Cardiac septum (tissue), 1 donor: ENCODE measurements around the gene AKAP11. TPM values are rescaled to one million over a fixed set of nuclear protein-coding genes. Genes with fewer than 3 reads are reported as not detected.

Experiments used
- DNase-seq: peaks from one replicate; pipeline ENCODE4 v3.0.0-alpha.2; 2020; ENCODE audit warnings: low spot score
- intact Hi-C: fragments of 100-400 bp; cut with DNase I; formaldehyde crosslinking; loops from one replicate; pipeline ENCODE4 v1.14.0; 2022
- total RNA-seq: library from RNA; stranded (reverse); fragmentation: NEBNext Ultra II Directional; extraction: Animal tissue kit (Norgen Biotek cat#: 25700); gene quantifications from one replicate; pipeline ENCODE4 v1.2.1, GENCODE V29; 2021
- donor health status: DM: no; HTN: no; CAD: no.

The AKAP11 gene
- total RNA-seq, 1 donor from 2014 or later: 30.6 TPM

DNA sequence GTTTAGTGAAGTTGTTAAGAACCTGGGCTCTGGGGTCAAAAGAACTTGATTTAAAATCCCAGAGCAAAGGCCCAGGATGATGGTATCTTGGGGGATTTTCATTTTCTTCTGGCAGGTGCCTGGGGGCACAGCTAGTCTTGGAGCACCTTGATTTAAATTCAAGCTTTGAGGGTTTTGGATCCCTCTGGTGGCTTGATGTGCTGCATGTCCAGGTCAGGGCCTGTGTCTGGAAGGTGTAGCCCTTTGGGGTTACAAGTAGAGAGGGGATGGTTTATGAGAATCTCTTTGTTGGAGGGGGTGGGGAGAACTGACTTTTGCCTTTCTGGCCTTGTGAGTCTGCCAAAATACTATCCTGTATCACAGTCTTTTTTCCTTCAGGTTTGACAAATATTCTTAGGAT, 55.8 kb downstream of the AKAP11 start:
- no peak for DNase-seq
- intact Hi-C loops: no loop called here

DNA sequence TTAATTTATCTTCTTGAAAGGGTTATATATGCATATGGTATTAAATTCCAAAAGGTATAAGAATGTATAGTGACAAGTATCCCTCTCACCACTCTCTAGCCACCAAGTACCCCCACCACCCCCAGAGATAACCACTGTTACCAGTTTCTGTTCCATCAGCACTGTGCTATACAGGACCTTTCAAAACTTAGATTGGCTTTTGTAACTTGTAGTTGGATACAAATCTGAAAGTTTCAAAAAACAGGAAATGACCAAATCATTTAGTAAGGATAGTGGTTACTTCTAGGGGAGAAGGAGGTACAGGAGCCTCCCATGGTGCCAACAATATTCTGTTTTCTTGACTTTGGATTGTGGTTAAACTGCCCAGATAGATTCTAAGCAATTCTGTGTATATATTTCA, 56.7 kb downstream of the AKAP11 start:
- intact Hi-C loops: no loop called here
- no peak for DNase-seq

GRCh38 chr13:42329239-42329638, 57.3 kb downstream of the AKAP11 start:
- DNase-seq: no peak
- intact Hi-C loops: no loop called here

- no peak for DNase-seq
- intact Hi-C loops: no loop called here
These were observed 59.1 kb downstream of the AKAP11 start for GRCh38 chr13:42331009-42331408.

GRCh38 chr13:42333613-42334328, 61.8 kb downstream of the AKAP11 start:
- DNase-seq: no peak

DNA sequence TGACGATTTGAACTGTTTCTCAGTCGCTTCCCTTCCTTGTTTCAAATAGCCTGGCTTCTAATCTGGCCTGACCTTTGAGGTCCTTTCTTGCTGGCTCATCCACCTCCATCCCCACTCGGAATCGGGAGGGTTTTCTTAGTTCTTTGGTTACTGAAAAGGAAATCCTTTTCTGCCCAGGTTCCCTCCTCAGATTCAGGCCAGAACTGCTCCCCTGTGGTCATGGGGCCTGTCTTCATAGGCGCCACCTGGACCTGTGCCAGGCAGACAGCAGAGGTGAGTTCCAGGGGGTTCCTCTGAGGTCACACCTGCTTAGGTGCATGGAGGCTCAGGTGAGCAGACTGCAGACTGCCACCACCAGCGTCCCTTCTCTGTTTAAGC, 62.4 kb downstream of the AKAP11 start:
- intact Hi-C loops: no loop called here
- no peak for DNase-seq

More at GRCh38 chr13:42333613-42334328, 61.8 kb downstream of the AKAP11 start:
- intact Hi-C loops: no loop called here

- intact Hi-C loops: no loop called here
- DNase-seq: no peak
These were observed 66.1 kb downstream of the AKAP11 start for GRCh38 chr13:42337808-42338600.

DNA sequence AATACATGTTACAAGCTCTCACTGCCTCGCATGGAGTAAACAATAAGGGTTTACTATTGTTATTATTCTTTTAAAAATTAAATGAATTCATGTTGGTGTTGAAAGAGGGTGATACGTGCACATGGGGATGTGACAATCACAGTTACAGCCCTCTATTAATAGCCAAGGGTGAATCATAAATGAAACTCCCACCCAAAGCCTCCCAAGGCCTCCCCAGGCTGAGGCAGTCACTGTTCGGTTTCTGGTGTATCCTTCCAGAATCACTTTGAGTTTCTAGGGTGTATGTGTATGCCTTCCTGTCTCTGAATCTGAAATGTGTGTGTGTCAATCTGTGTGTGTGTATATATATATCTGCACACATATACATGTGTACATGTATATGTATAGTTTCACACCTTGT, 73.4 kb downstream of the AKAP11 start:
- intact Hi-C loops: no loop called here
- no peak for DNase-seq

DNA sequence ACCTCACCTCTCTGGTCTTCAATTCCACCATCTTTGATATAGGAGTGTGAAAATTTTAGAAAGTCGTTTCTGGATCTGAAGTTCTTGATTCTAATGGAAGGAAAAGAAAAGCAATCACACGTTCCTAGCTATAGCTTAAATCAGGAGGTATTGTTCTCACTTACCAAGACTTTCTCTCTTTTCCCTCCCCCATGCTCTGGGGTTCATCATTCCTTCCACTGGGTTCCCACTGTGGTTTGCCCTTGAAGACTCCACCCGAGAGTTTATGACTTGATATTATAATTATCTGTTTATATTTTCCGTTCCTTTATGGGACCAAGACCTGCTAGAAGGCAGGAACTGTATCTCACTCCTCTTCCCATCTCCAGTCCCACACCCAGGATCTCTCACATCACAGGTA, 76.6 kb downstream of the AKAP11 start:
- DNase-seq: no peak
- intact Hi-C loops: no loop called here

GRCh38 chr13:42350141-42350540, 78.2 kb downstream of the AKAP11 start:
- no peak for DNase-seq

GRCh38 chr13:42354241-42355091, 82.5 kb downstream of the AKAP11 start:
- no peak for DNase-seq

More at GRCh38 chr13:42350141-42350540, 78.2 kb downstream of the AKAP11 start:
- intact Hi-C loops: no loop called here

DNA sequence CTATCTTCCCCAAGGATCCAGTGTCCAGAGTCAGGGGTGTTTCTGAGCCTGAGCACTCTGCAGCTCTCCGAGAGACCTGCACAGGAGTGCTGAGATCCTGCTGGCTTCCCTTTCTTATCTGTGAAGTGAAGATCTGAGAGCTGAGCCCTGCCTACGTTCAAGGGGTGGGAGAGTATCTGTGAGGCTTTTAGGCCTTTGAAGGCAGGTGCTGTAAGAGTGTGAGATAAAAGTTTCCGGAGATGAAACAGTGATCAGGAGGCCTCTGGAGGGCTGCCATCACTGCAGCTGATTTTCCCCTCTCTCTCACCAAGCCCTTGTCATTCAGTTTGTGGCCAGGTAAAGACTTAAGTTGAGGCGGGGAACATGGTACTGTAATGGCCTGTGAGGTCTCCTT, 83.1 kb downstream of the AKAP11 start:
- intact Hi-C loops: no loop called here
- DNase-seq: no peak

More at GRCh38 chr13:42354241-42355091, 82.5 kb downstream of the AKAP11 start:
- intact Hi-C loops: no loop called here

DNA sequence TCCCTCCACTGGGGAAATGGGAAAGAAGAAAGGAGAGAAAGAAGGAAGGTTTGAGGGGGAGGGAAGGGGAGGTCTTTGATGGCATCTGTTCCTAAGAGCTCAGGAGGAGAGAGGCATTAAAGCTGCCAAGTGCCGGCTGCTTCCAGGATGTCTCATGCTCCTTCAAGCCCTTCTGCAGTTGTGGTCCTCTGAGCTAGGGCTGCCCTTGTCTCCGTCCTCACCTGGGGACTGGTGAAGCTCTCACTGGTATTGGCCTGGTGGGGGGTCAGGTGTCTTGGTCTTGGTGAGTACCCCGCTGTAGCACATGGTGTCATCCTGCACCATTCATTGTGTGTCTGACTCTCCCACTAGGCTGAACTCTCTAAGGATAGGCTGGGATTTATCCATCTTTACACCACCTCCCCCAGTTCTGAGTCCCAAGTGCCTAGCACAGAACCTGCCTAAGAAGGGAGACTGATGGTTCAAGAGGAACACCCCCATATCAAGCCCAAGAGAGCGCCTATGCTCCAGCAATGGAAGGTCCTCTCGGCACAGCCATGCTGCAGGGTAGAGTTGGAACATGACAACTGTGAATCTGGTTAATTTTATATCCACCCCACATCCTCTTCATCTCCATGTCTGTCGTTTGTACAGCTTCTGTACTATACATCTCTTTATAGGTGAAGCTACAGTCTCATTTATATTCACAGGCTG, 83.7 kb downstream of the AKAP11 start:
- intact Hi-C loops: no loop called here
- DNase-seq: no peak

DNA sequence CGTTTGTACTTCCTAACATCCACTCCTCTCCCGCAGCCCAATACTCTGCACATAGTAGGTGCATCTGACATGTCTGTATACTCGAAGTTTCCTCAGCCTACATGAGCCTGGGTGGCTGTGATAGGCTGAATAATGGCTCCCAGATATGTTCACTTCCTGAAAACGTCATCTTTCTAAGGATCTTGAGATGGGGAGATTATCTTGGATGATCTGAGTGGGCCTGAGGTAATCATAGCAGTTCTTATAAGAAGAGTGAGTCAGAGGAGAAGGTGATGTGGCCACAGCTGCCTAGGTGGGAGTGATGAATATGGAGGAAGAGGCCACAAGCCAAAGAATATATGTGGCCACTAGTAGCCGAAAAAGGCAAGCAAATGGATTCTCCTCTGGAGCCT, 84.2 kb downstream of the AKAP11 start:
- intact Hi-C loops: no loop called here

DNA sequence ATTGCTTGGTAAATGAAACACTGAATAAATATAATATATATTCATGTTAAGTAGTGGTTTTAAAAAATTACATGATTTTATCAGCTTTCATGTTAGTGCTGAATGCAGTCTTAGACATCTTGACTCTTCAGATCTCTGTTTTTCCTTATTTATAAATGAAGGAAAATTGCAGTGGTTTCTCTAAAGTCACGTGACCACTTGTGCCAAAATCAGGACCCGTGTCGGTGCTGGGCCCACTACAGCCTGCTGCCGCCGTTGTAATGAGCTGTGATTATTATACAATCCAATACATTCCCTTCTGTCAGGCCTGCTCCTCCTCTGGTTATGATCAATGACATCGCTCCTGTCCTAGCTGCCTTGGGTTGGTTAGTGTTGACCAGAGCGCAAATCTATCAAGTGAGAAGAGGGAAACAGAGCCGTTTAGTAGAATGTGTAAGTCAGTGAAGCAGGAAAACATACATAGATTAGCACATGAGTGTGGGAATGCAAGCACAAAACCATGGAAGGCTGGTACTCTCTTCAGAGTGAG, 88.2 kb downstream of the AKAP11 start:
- no peak for DNase-seq
- intact Hi-C loops: no loop called here

More for the DNA sequence above, 84.2 kb downstream of the AKAP11 start:
- DNase-seq: no peak

GRCh38 chr13:42361701-42362100, 89.7 kb downstream of the AKAP11 start:
- no peak for DNase-seq
- intact Hi-C loops: no loop called here

GRCh38 chr13:42363941-42364612, 92.1 kb downstream of the AKAP11 start:
- intact Hi-C loops: no loop called here

GRCh38 chr13:42364613-42365000, 92.7 kb downstream of the AKAP11 start:
- intact Hi-C loops: no loop called here
- DNase-seq: no peak

More at GRCh38 chr13:42363941-42364612, 92.1 kb downstream of the AKAP11 start:
- DNase-seq: no peak

- intact Hi-C loops: no loop called here
- no peak for DNase-seq
These were observed 95.9 kb downstream of the AKAP11 start for GRCh38 chr13:42367831-42368230.
